Spleen (tissue), 7 donors: ENCODE results near the gene ZNF236.
A peak's percentile ranks its signal among the peaks of the same experiment; 100 is the strongest.

Source experiments
- POLR2A ChIP-seq, 3 donors: fragments of 450-650 bp; IDR thresholded peaks; one replicate each; pipeline ENCODE4 v1.5.1; 2017; ENCODE audit warnings: antibody characterized with exemption in 3 of 3, mild to moderate bottlenecking in 1 of 3
- TF ChIP-seq, protein P1 (sequence below), 11 experiments: fragments of 200-600 bp in 7 of 11; fragments of 450-650 bp in 4 of 11; sonication (generic) in 4 of 11; IDR thresholded peaks in 8 of 11; conservative IDR thresholded peaks in 3 of 11; 1 replicate in 7 of 11; 2 replicates in 4 of 11; pipeline versions ENCODE4 v1.4.0 to v1.8.0; 2016 to 2021; ENCODE audit warnings: antibody characterized with exemption in 11 of 11, inconsistent platforms in 4 of 11, mild to moderate bottlenecking in 1 of 11
- donor health status: DM: no; HTN: no; CAD: no; lungs with moderate emphysema.
- donor health status: DM: no; HTN: no; CAD: no.
- donor health status: DM: no; HTN: no; CAD: no.

DNA sequence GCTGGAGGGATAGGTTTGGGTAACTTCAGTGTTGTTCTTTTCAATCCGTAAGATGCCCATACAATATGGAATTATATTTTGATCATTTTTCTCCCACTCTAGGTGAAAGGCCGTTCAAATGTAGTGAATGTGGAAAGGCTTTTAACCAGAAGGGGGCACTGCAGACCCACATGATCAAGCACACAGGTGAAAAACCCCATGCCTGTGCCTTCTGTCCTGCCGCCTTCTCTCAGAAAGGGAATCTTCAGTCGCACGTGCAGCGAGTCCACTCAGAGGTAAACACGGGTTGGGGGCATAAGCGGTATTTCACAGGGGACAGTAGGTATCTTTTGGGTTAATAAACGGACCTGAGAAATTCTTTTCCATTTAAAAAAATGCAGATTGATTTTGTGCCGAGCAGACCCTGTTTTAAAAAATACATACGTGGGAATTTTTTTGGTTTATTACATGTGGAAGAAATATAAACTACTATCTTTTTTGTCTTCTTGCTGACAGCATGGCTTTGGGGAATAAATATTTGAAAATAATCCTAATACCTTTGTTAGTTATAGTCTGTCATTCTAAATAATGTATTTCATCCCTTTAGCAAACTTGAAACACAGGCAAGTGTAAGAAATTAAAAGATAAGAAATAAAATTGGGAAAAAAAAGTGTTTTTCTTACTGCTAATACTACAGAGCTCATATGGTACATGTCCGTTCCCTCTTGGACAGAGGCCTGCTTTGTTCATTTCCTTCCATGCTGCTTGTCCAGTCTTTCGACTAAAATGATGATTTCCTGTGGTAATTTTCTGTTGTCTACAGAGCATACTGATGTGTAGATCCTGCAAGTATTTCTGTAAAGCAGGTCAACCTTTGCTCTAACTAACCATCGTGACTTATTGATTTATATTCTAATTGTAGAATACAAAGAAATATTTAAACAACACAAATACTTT is 53.3 kb downstream of the ZNF236 start:
- TF ChIP-seq, protein P1, sequence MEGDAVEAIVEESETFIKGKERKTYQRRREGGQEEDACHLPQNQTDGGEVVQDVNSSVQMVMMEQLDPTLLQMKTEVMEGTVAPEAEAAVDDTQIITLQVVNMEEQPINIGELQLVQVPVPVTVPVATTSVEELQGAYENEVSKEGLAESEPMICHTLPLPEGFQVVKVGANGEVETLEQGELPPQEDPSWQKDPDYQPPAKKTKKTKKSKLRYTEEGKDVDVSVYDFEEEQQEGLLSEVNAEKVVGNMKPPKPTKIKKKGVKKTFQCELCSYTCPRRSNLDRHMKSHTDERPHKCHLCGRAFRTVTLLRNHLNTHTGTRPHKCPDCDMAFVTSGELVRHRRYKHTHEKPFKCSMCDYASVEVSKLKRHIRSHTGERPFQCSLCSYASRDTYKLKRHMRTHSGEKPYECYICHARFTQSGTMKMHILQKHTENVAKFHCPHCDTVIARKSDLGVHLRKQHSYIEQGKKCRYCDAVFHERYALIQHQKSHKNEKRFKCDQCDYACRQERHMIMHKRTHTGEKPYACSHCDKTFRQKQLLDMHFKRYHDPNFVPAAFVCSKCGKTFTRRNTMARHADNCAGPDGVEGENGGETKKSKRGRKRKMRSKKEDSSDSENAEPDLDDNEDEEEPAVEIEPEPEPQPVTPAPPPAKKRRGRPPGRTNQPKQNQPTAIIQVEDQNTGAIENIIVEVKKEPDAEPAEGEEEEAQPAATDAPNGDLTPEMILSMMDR (IDR thresholded peaks at IDR 0.05 in 8 of 11, conservative IDR thresholded peaks at IDR 0.05 in 3 of 11): peak in 7 of 11 experiments; percentile 41 to 68 (median 56)
- no peak for TF ChIP-seq POLR2A (IDR thresholded peaks at IDR 0.05)
